Measurements from ENCODE around the gene ANAPC2. TPM values are rescaled to one million over a fixed set of nuclear protein-coding genes. Genes with fewer than 3 reads are reported as not detected.

ANAPC2 gene
- total RNA-seq, 1 donor from 2014 or later, result 72.9 TPM

DNA sequence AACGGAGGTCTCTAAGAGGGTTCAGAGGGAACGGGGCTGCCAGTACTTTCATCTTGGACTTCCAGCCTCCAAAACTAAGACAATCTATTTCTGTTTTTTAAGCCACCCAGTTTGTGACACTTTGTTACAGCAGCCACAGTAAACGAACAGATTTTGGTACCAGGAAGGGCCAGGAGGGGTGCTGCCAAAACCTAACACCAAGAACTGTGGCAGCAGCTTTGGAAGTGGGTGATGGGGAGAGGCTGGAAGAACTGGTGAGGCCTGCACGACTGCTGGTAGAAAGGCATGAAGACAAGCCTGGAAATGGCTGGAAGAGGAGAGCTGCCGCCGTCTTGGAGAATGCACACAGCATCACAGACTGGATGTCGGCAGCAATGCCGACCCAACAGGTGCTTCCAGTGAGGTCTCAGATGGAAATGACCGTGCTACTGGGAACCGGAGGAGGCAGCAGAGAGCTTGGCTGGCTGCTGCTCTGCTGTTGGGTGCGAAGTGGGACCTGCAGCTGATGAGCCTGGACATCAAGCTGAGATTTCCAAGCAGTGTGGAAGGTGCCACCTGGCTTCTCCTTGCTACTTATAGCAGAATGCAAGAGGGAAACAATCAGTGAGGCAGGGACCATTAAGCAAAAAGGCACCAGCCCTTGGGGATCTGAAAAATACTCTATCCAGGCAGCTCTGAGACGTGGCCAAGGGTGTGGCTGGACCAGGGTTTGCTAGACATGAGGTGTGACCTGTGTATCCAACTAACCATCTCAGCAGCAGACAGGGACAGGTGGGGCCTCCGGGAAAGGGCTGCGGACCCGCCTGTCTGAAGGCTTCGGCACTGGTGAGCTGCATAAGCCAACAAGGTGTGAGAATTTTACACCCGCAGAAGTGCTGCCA is 11.8 kb downstream of the ANAPC2 start:
- no peak overlapping the region for H3K27ac Mint-ChIP-seq (ENCODE audit: unreplicated experiment)
- H3K4me1 Mint-ChIP-seq (ENCODE audit: low read depth, unreplicated experiment), result no peaks in the 10 kb centered on the region
- no peak for DNase-seq
- no peaks in the 10 kb centered on the region for H3K36me3 Mint-ChIP-seq (ENCODE audit: unreplicated experiment)
- H3K27me3 Mint-ChIP-seq (ENCODE audit: unreplicated experiment), result peaks cover 2% of the 10 kb centered on the region
- TF ChIP-seq, protein P1, sequence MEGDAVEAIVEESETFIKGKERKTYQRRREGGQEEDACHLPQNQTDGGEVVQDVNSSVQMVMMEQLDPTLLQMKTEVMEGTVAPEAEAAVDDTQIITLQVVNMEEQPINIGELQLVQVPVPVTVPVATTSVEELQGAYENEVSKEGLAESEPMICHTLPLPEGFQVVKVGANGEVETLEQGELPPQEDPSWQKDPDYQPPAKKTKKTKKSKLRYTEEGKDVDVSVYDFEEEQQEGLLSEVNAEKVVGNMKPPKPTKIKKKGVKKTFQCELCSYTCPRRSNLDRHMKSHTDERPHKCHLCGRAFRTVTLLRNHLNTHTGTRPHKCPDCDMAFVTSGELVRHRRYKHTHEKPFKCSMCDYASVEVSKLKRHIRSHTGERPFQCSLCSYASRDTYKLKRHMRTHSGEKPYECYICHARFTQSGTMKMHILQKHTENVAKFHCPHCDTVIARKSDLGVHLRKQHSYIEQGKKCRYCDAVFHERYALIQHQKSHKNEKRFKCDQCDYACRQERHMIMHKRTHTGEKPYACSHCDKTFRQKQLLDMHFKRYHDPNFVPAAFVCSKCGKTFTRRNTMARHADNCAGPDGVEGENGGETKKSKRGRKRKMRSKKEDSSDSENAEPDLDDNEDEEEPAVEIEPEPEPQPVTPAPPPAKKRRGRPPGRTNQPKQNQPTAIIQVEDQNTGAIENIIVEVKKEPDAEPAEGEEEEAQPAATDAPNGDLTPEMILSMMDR (IDR thresholded peaks at IDR 0.05; ENCODE audit: partially characterized antibody, unreplicated experiment), result peak; percentile 35
- H3K4me3 Mint-ChIP-seq (ENCODE audit: unreplicated experiment), result no peak overlapping the region
- H3K9me3 Mint-ChIP-seq (ENCODE audit: unreplicated experiment), result no peaks in the 10 kb centered on the region

DNA sequence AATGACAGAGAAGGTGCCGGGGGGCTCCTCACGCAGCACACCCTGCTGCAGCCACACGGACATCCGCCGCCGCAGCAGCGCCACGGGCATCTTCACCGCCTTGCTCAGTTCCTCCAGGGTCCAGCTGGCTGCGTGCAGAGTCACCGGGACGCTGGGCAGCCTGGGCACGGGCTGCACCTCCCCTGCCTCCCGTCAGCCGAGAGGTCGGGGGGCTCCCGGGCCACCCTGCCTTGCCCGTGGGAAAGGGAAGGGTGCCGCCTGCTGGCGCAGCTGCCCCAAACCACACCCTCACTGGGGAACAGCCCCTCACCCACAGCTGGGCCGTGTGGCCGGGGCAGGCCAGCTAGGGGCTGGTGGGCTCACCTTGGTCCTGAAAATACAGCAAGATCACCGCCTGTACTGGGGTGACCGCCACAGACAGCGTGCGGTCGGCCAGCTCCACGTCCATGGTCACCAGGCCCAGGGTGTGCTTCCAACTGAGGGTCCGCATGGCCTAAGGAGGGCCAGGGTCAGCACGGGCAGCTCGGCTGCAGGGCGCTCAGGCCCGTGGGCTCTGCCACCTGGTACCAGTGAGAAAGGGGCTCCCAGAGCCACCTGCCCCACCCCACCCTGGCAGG is 12.9 kb downstream of the ANAPC2 start:
- peaks cover 2% of the 10 kb centered on the region for H3K9me3 Mint-ChIP-seq (ENCODE audit: unreplicated experiment)
- TF ChIP-seq, protein P1 (IDR thresholded peaks at IDR 0.05; ENCODE audit: partially characterized antibody, unreplicated experiment), result no peak
- no peaks in the 10 kb centered on the region for H3K36me3 Mint-ChIP-seq (ENCODE audit: unreplicated experiment)
- H3K4me3 Mint-ChIP-seq (ENCODE audit: unreplicated experiment), result no peak overlapping the region
- H3K27ac Mint-ChIP-seq (ENCODE audit: unreplicated experiment), result no peak overlapping the region
- no peaks in the 10 kb centered on the region for H3K4me1 Mint-ChIP-seq (ENCODE audit: low read depth, unreplicated experiment)
- H3K27me3 Mint-ChIP-seq (ENCODE audit: unreplicated experiment), result peaks cover 5% of the 10 kb centered on the region
- no peak for DNase-seq

DNA sequence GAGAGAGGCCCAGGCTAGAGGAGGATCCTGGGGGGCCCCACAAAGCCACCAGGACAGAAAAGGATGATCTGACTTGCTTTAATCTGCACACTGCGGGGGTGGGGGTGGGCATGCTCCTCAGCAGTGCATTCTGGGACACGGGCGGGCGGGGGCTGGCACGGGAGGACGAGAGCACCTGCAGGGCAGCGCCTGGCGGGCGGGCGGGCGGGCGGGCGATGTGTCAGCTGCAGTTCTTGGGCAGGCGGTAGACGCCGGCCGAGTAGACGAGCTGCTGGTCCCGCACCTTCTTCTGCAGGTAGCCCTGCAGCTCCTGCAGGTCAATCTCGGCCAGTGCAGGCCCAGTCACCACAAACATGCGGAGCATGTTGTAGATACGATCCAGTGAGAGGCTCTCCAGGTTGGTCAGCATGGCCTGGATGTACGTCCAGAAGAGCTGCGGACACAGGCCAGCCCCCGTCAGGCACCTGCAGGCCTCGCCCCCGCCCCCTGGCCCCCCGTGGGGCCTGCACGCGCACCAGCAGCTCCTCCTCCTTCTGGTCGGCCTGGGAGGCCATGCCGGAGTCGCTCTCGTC is 13.6 kb downstream of the ANAPC2 start:
- Mint-ChIP-seq H3K27me3 (ENCODE audit: unreplicated experiment) (peaks cover 5% of the 10 kb centered on the region), H3K4me1 (ENCODE audit: low read depth, unreplicated experiment) (no peaks in the 10 kb centered on the region), H3K4me3 (ENCODE audit: unreplicated experiment) (no peak overlapping the region), H3K27ac (ENCODE audit: unreplicated experiment) (no peak overlapping the region), H3K36me3 (ENCODE audit: unreplicated experiment) (no peaks in the 10 kb centered on the region), H3K9me3 (ENCODE audit: unreplicated experiment) (peaks cover 2% of the 10 kb centered on the region)
- DNase-seq, result no peak
- TF ChIP-seq, protein P1 (IDR thresholded peaks at IDR 0.05; ENCODE audit: partially characterized antibody, unreplicated experiment), result no peak

DNA sequence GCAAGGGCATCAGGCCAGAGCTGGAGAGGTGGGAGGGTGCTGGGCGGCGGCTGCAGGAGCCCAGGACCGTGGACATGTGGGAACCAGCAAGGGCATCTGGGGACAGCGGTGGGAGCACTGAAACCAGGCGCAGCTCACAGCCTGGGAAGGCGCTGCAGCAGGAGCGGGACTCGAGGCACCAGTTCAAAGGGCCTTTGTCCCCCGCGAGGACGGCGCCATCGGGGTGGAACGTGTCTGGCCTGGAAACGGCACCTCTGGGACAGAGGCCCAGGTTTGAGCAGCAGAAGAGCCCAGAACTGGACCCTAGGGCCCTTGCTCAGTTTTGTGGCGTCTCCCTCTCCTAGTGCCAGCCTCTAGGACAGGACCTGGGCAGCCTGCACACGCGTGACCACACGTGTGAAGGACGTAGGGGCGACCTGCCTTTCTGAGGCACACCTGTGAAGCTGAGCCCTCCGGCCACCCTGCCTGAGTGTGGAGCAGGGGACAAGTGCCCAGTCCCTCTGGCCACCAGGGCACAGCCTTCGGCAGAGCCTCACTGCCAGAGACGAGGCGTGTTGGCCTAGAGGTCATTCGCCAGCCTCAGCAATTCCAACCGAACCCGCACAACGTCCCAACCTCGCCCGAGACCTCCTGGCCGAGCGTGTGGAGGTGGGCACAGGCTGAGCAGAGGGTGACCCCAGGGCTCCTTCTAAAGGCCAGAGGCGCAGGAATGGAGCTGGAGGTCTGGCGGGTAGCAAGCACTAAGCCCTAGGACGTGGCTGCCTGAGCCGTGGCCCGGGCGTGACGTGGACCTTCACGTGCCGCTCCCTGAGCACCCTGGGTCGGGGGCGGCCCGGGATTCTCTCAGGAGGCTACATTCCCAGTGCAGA is 14.3 kb downstream of the ANAPC2 start:
- H3K4me1 Mint-ChIP-seq (ENCODE audit: low read depth, unreplicated experiment), result no peaks in the 10 kb centered on the region
- H3K27ac Mint-ChIP-seq (ENCODE audit: unreplicated experiment), result no peak overlapping the region
- no peaks in the 10 kb centered on the region for H3K36me3 Mint-ChIP-seq (ENCODE audit: unreplicated experiment)
- TF ChIP-seq, protein P1 (IDR thresholded peaks at IDR 0.05; ENCODE audit: partially characterized antibody, unreplicated experiment), result no peak
- H3K9me3 Mint-ChIP-seq (ENCODE audit: unreplicated experiment), result peaks cover 2% of the 10 kb centered on the region
- no peak overlapping the region for H3K4me3 Mint-ChIP-seq (ENCODE audit: unreplicated experiment)
- DNase-seq, result no peak
- H3K27me3 Mint-ChIP-seq (ENCODE audit: unreplicated experiment), result peaks cover 5% of the 10 kb centered on the region
